CD14-positive monocyte (primary cell): ENCODE measurements around the gene TSPAN18. TPM values are rescaled to one million over a fixed set of nuclear protein-coding genes. Genes with fewer than 3 reads are reported as not detected.

Experiments
- DNase-seq, 3 donors: peaks; one replicate each; pipeline ENCODE4 v3.0.0-alpha.2; 2011 to 2022
- H2AFZ ChIP-seq: 2 replicates; pipeline ENCODE4 v1.6.0; 2012; ENCODE audit warnings: mild to moderate bottlenecking, low read depth, low read length, inconsistent platforms; ENCODE audit not compliant: insufficient read depth, poor library complexity, severe bottlenecking
- H3K27ac ChIP-seq, 2 donors: 1 replicate in 1 of 2; 2 replicates in 1 of 2; pipeline ENCODE4 v1.5.1; 2012 to 2013; ENCODE audit warnings: low read length in 2 of 2, control low read depth in 1 of 2, inconsistent platforms in 1 of 2, low read depth in 1 of 2, mild to moderate bottlenecking in 1 of 2
- H3K27me3 ChIP-seq, 2 donors: one replicate each; pipeline versions ENCODE4 v1.6.0 to v1.6.1; 2011 to 2013; ENCODE audit warnings: low read length in 2 of 2; ENCODE audit not compliant: control insufficient read depth in 2 of 2, insufficient read depth in 2 of 2
- H3K36me3 ChIP-seq, 2 donors: replicated peaks in 1 of 2; 1 replicate in 1 of 2; 2 replicates in 1 of 2; pipeline versions ENCODE4 v1.5.1 to v1.6.1; 2012 to 2013; ENCODE audit warnings: low read length in 2 of 2, control low read depth in 1 of 2, inconsistent platforms in 1 of 2, mild to moderate bottlenecking in 1 of 2; ENCODE audit not compliant: insufficient read depth in 2 of 2, control insufficient read depth in 1 of 2
- H3K4me1 ChIP-seq, 2 donors: 1 replicate in 1 of 2; 2 replicates in 1 of 2; pipeline versions ENCODE4 v1.5.1 to v1.6.1; 2012 to 2013; ENCODE audit warnings: low read length in 2 of 2, control low read depth in 1 of 2, inconsistent platforms in 1 of 2, mild to moderate bottlenecking in 1 of 2, moderate library complexity in 1 of 2; ENCODE audit not compliant: insufficient read depth in 2 of 2, control insufficient read depth in 1 of 2
- H3K4me2 ChIP-seq: replicated peaks from 2 replicates; pipeline ENCODE3; 2012; ENCODE audit warnings: low read length, moderate library complexity, mild to moderate bottlenecking; ENCODE audit not compliant: poor library complexity, severe bottlenecking; ENCODE audit errors: extremely low read depth
- H3K4me3 ChIP-seq, 3 experiments: fragments of 200-600 bp in 1 of 3; sonication (generic) in 1 of 3; replicated peaks in 1 of 3; 1 replicate in 2 of 3; 2 replicates in 1 of 3; pipeline ENCODE4 v1.5.1; 2011 to 2013; ENCODE audit warnings: low read length in 3 of 3, mild to moderate bottlenecking in 3 of 3, control low read depth in 2 of 3, low read depth in 2 of 3, inconsistent platforms in 1 of 3, moderate library complexity in 1 of 3
- H3K79me2 ChIP-seq: 2 replicates; pipeline ENCODE4 v1.6.0; 2012; ENCODE audit warnings: mild to moderate bottlenecking, control low read depth, inconsistent platforms, low read length, moderate library complexity; ENCODE audit not compliant: insufficient read depth
- H3K9ac ChIP-seq: 2 replicates; pipeline ENCODE4 v1.6.0; 2017; ENCODE audit warnings: low read length, mild to moderate bottlenecking; ENCODE audit not compliant: insufficient read depth, poor library complexity, severe bottlenecking
- H3K9me3 ChIP-seq, 2 donors: replicated peaks in 1 of 2; 1 replicate in 1 of 2; 2 replicates in 1 of 2; pipeline versions ENCODE4 v1.5.1 to v1.6.1; 2012 to 2013; ENCODE audit warnings: low read length in 2 of 2, control low read depth in 1 of 2; ENCODE audit not compliant: control insufficient read depth in 1 of 2, insufficient read depth in 1 of 2
- H4K20me1 ChIP-seq: 2 replicates; pipeline ENCODE4 v1.6.0; 2012; ENCODE audit warnings: mild to moderate bottlenecking, low read length, control low read depth, moderate library complexity; ENCODE audit not compliant: insufficient read depth
- H3K27ac Mint-ChIP-seq, 7 donors: one replicate each; pipeline ENCODE4 v1.8.0; 2020; ENCODE audit warnings: mild to moderate bottlenecking in 7 of 7, mixed read lengths in 7 of 7, moderate library complexity in 6 of 7, inconsistent platforms in 2 of 7
- H3K27me3 Mint-ChIP-seq, 3 donors: one replicate each; pipeline ENCODE4 v1.8.0; 2021 to 2022; ENCODE audit warnings: low read depth in 3 of 3, mild to moderate bottlenecking in 3 of 3, mixed read lengths in 3 of 3, moderate library complexity in 3 of 3, inconsistent platforms in 1 of 3
- H3K36me3 Mint-ChIP-seq, 2 donors: one replicate each; pipeline ENCODE4 v1.8.0; 2020; ENCODE audit warnings: mixed read lengths in 2 of 2, inconsistent platforms in 1 of 2, mild to moderate bottlenecking in 1 of 2
- H3K4me1 Mint-ChIP-seq: one replicate; pipeline ENCODE4 v1.8.0; 2020; ENCODE audit warnings: mild to moderate bottlenecking, mixed read lengths
- H3K4me3 Mint-ChIP-seq, 2 donors: one replicate each; pipeline ENCODE4 v1.8.0; 2020; ENCODE audit warnings: mild to moderate bottlenecking in 2 of 2, mixed read lengths in 2 of 2, moderate library complexity in 1 of 2
- H3K9me3 Mint-ChIP-seq, 7 donors: one replicate each; pipeline ENCODE4 v1.8.0; 2020 to 2022; ENCODE audit warnings: mixed read lengths in 7 of 7, mild to moderate bottlenecking in 6 of 7, moderate library complexity in 6 of 7, inconsistent platforms in 2 of 7
- WGBS: methylation state at CpG from one replicate; pipeline ENCODE4 v1.1.5; 2013; ENCODE audit warnings: missing lambda C conversion rate; ENCODE audit not compliant: insufficient coverage; 5-methylcytosine and 5-hydroxymethylcytosine counted together
- intact Hi-C, 2 donors: fragments of 100-400 bp; cut with micrococcal nuclease; formaldehyde crosslinking; loops; one replicate each; pipeline versions ENCODE4 v1.15.0 to v1.15.1; 2023
- polyA plus RNA-seq, 3 donors: library from polyadenylated mRNA; depleted of rRNA in 1 of 3; unstranded in 2 of 3; stranded (reverse) in 1 of 3; fragments of 300-500 nt in 2 of 3; fragments of >200 nt in 1 of 3; fragmentation: Illumina TruSeq in 2 of 3; gene quantifications; 1 replicate in 2 of 3; 2 replicates in 1 of 3; pipeline ENCODE4 v1.2.3, GENCODE V29; 2012 to 2021
- TF ChIP-seq, protein P1 (sequence below): fragments of 200-600 bp; IDR thresholded peaks from one replicate; pipeline ENCODE4 v1.8.0; 2022; ENCODE audit warnings: antibody characterized with exemption, mild to moderate bottlenecking

TSPAN18 gene
- polyA plus RNA-seq, 3 donors = not detected

DNA sequence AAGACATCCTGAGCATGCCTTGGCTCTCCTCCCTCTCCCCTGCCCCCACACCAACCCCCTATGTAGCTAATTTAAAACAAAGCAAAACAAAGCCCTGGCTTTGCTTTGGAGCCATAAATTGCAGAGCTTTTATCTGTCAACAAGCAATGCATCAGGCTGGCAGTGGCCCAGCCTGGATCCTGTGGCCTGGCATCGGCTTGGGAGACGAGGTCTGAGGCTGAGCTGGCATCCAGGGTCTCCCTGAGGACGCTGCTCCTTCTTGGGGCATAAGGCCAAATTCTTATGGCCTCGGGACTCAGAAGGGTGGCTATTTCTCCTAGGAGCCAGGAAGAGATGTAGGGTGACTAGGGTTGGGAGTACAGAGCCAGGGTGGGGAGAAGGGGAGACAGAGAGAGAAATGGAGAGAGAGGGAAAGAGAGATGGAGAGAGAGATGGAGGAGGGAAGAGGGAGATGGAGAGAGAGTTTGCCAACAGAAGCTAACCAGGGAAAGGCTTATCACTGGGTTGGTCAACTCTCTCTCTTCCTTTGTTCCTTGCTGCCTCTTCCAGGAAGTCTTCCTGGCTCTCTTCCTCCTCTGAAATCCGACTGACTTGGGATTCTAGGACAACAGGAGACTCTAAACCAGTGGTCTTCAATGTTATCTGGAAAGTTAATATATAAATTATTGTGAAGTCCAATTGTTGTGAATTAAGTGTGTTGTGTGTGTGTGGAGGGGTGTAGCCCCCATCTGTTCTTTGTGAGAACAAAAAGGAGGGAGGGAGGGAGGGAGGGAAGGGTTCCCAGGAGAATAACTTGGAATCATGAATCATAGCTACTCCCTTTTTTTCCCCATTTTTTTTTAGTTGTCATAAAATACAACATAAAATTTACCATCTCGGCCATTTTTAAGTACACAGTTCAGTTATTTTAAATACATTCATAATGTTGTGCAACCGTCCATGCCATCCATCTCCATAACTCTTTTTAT, 29.1 kb downstream of the TSPAN18 start:
- H3K9ac ChIP-seq = no peak overlapping the region
- no peaks in the 10 kb centered on the region for H3K4me1 Mint-ChIP-seq
- H3K9me3 ChIP-seq = peaks cover 0 to 3% of the 10 kb centered on the region in 2 donors
- H3K27me3 Mint-ChIP-seq = peaks cover 13 to 17% (median 14%) of the 10 kb centered on the region in 3 donors
- intact Hi-C loops = no loop called here
- no peaks in the 10 kb centered on the region for H3K36me3 ChIP-seq
- H3K79me2 ChIP-seq = no peaks in the 10 kb centered on the region
- H3K4me3 ChIP-seq = no peak overlapping the region
- no peak overlapping the region for H3K27ac Mint-ChIP-seq
- no peak for DNase-seq
- no peaks in the 10 kb centered on the region for H3K27me3 ChIP-seq
- no peak overlapping the region for H2AFZ ChIP-seq
- H3K36me3 Mint-ChIP-seq = no peaks in the 10 kb centered on the region
- no peak overlapping the region for H3K4me2 ChIP-seq
- TF ChIP-seq, protein P1, sequence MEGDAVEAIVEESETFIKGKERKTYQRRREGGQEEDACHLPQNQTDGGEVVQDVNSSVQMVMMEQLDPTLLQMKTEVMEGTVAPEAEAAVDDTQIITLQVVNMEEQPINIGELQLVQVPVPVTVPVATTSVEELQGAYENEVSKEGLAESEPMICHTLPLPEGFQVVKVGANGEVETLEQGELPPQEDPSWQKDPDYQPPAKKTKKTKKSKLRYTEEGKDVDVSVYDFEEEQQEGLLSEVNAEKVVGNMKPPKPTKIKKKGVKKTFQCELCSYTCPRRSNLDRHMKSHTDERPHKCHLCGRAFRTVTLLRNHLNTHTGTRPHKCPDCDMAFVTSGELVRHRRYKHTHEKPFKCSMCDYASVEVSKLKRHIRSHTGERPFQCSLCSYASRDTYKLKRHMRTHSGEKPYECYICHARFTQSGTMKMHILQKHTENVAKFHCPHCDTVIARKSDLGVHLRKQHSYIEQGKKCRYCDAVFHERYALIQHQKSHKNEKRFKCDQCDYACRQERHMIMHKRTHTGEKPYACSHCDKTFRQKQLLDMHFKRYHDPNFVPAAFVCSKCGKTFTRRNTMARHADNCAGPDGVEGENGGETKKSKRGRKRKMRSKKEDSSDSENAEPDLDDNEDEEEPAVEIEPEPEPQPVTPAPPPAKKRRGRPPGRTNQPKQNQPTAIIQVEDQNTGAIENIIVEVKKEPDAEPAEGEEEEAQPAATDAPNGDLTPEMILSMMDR = no peak
- no peak overlapping the region for H3K27ac ChIP-seq
- H3K9me3 Mint-ChIP-seq = peaks cover 2 to 17% (median 11%) of the 10 kb centered on the region in 7 donors
- H4K20me1 ChIP-seq = no peaks in the 10 kb centered on the region
- WGBS = 90% methylated on average over 4 of the region's 7 CpGs
- H3K4me1 ChIP-seq = no peaks in the 10 kb centered on the region
- peak overlapping the region in 1 of 2 donors; percentile 6 for H3K4me3 Mint-ChIP-seq

DNA sequence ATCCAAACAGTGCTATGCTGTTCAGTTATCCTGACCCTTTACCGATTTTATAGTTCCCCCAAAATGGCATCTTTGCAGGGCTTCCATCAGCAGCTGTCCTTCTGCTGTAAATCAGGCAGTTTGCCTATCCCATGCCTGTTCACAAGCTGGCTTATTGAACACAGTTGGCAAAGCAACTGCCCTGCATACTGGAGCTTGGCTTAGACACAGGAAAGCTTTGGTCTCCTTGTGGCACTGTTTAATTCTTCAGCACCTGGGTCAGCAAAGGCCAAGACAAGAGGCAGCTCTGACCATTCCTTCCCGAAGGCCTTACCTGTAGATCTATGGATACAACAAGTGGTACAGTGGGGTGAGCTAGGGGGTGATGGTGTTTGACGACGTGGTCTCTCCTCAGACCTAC, 32.2 kb downstream of the TSPAN18 start:
- no peaks in the 10 kb centered on the region for H3K4me1 ChIP-seq
- no peak overlapping the region for H3K27ac ChIP-seq
- WGBS = 95% methylated on average over 1 of the region's 4 CpGs
- DNase-seq = no peak
- intact Hi-C loops = no loop called here
- no peaks in the 10 kb centered on the region for H3K27me3 ChIP-seq
- no peak overlapping the region for H3K4me3 ChIP-seq
- H3K9me3 ChIP-seq = peaks cover 0 to 3% of the 10 kb centered on the region in 2 donors
- H3K36me3 ChIP-seq = no peaks in the 10 kb centered on the region
- no peak overlapping the region for H3K4me2 ChIP-seq
- H2AFZ ChIP-seq = no peak overlapping the region
- peaks cover 6 to 15% (median 9%) of the 10 kb centered on the region in 3 donors for H3K27me3 Mint-ChIP-seq
- H3K9ac ChIP-seq = no peak overlapping the region
- no peaks in the 10 kb centered on the region for H3K4me1 Mint-ChIP-seq
- no peak overlapping the region for H3K27ac Mint-ChIP-seq
- TF ChIP-seq, protein P1 = no peak
- peaks cover 2 to 17% (median 11%) of the 10 kb centered on the region in 7 donors for H3K9me3 Mint-ChIP-seq
- no peaks in the 10 kb centered on the region for H3K79me2 ChIP-seq
- H4K20me1 ChIP-seq = no peaks in the 10 kb centered on the region
- H3K36me3 Mint-ChIP-seq = no peaks in the 10 kb centered on the region
- H3K4me3 Mint-ChIP-seq = no peak overlapping the region
